DMS 273 (cell line): ENCODE measurements around the gene DDOST.
A peak's percentile ranks its signal among the peaks of the same experiment; 100 is the strongest.
"Not testable (repeated sequence)": the region's sequence is repeated elsewhere in the genome, so short reads cannot be mapped to it uniquely, and the experiment has no call there.

Source experiments
- DNase-seq: peaks from one replicate; lab custom pipeline; 2025; ENCODE audit not compliant: unreplicated experiment; lab: John Stamatoyannopoulos, UW

Gene DDOST

GRCh38 chr1:20626524-20626923 lies 34.6 kb downstream of the DDOST start:
- no peak for DNase-seq

- no peak for DNase-seq
These were observed 35.1 kb downstream of the DDOST start for GRCh38 chr1:20626098-20626427.

- DNase-seq: no peak
These were observed 35.7 kb downstream of the DDOST start for GRCh38 chr1:20625176-20626097.

GRCh38 chr1:20624709-20625108 lies 36.5 kb downstream of the DDOST start:
- no peak for DNase-seq

GRCh38 chr1:20621012-20621411 lies 40.2 kb downstream of the DDOST start:
- DNase-seq: no peak

- DNase-seq: no peak
These were observed 41.2 kb downstream of the DDOST start for GRCh38 chr1:20619999-20620398.

- no peak for DNase-seq
These were observed 42.6 kb downstream of the DDOST start for GRCh38 chr1:20618550-20618949.

- no peak for DNase-seq
These were observed 44.2 kb downstream of the DDOST start for GRCh38 chr1:20616847-20617487.

- DNase-seq: peak; percentile 47
These were observed 45.0 kb downstream of the DDOST start for GRCh38 chr1:20615946-20616846.

- no peak for DNase-seq
These were observed 47.0 kb downstream of the DDOST start for GRCh38 chr1:20614131-20614579.

GRCh38 chr1:20612221-20612746 lies 48.9 kb downstream of the DDOST start:
- no peak for DNase-seq

GRCh38 chr1:20611652-20612051 lies 49.5 kb downstream of the DDOST start:
- DNase-seq: no peak

- DNase-seq: no peak
These were observed 50.2 kb downstream of the DDOST start for GRCh38 chr1:20610970-20611369.

GRCh38 chr1:20609541-20609940 lies 51.6 kb downstream of the DDOST start:
- no peak for DNase-seq

GRCh38 chr1:20606801-20607570 lies 54.2 kb downstream of the DDOST start:
- not testable (repeated sequence) for DNase-seq

GRCh38 chr1:20604678-20605077 lies 56.5 kb downstream of the DDOST start:
- DNase-seq: no peak

- DNase-seq: no peak
These were observed 57.4 kb downstream of the DDOST start for GRCh38 chr1:20603504-20604464.

GRCh38 chr1:20602851-20603450 lies 58.2 kb downstream of the DDOST start:
- no peak for DNase-seq
